DND-41 (cell line): ENCODE results near the gene MRPL1.

Experiments
- CTCF ChIP-seq: IDR thresholded peaks from 2 replicates; pipeline ENCODE4 v1.5.1; 2012; ENCODE audit warnings: borderline replicate concordance, low read length, moderate library complexity, mild to moderate bottlenecking; ENCODE audit not compliant: poor library complexity, severe bottlenecking; ENCODE audit errors: extremely low read depth
- EZH2 ChIP-seq: IDR thresholded peaks from 3 replicates; pipeline ENCODE4 v1.6.1; 2012; ENCODE audit warnings: borderline replicate concordance, low read depth, mild to moderate bottlenecking, moderate library complexity, low read length, inconsistent platforms; ENCODE audit not compliant: severe bottlenecking

GRCh38 chr4:77862478-77863216 is at the start of gene MRPL1:
- TF ChIP-seq CTCF (peak; percentile 33), EZH2 (no peak)
